ENCODE data around the gene ATP5ME.

The ATP5ME gene

GRCh38 chr4:664713-665231 lies 9.3 kb downstream of the ATP5ME start:
- DNase-seq, result no peak
- no peak overlapping the region for H3K4me3 ChIP-seq (ENCODE audit: low read depth, low read length)
- H3K27me3 ChIP-seq (replicated peaks), result peaks cover 4% of the 10 kb centered on the region
- H3K27ac ChIP-seq, result no peak overlapping the region
- H3K36me3 ChIP-seq (replicated peaks), result no peaks in the 10 kb centered on the region
- in situ Hi-C loops (cut with HindIII; ENCODE audit: low pct_ligation_motif_present, low sequenced_read_pairs), result no loop called here
- TF ChIP-seq, protein P1, sequence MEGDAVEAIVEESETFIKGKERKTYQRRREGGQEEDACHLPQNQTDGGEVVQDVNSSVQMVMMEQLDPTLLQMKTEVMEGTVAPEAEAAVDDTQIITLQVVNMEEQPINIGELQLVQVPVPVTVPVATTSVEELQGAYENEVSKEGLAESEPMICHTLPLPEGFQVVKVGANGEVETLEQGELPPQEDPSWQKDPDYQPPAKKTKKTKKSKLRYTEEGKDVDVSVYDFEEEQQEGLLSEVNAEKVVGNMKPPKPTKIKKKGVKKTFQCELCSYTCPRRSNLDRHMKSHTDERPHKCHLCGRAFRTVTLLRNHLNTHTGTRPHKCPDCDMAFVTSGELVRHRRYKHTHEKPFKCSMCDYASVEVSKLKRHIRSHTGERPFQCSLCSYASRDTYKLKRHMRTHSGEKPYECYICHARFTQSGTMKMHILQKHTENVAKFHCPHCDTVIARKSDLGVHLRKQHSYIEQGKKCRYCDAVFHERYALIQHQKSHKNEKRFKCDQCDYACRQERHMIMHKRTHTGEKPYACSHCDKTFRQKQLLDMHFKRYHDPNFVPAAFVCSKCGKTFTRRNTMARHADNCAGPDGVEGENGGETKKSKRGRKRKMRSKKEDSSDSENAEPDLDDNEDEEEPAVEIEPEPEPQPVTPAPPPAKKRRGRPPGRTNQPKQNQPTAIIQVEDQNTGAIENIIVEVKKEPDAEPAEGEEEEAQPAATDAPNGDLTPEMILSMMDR (IDR thresholded peaks at IDR 0.05; ENCODE audit: low read depth, low read length, missing control alignments), result no peak

DNA sequence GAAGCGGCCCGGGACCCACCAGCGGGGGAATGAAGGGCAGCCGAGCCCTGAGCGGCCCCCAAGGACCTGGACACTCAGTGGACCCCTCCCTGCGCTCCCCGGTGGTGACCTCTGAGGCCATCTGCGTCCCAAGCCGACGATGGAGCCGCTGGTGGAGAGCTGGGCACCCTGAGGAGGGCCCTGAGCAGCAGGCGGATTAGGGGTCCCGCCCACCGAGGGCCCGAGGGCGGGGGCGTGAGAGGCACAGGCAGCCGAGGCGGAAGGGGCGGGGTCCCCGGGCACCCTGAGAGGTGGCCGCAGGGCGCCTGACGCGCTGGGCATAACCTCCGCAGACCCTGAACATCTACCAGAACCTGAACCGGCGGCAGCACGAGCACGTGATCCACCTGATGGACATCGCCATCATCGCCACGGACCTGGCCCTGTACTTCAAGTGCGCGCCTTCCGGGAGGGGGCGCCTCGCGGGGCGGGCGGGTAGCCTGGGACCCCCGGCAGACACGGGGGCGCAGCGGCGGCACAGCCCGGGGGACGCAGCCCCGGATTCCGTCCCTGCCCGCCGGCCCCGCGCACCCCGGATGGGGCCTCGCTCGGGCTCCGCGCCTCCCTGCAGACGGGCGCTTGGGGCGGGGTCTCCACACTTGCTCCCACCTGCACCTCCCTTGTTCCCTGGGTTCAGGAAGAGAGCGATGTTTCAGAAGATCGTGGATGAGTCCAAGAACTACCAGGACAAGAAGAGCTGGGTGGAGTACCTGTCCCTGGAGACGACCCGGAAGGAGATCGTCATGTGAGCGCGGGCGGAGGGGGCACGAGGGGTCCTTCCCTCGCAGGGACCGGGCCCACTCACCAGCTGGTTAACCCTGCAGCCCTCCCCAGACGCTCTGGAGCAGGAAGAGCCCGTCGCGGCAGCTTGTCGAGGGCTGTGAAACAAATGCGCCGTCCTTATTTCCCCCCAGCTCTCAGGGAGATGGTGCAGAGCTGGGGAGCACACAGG lies 10.3 kb downstream of the ATP5ME start:
- TF ChIP-seq, protein P1 (IDR thresholded peaks at IDR 0.05; ENCODE audit: low read depth, low read length, missing control alignments), result no peak
- DNase-seq, result no peak
- in situ Hi-C loops (cut with HindIII; ENCODE audit: low pct_ligation_motif_present, low sequenced_read_pairs), result no loop called here
- Histone ChIP-seq H3K4me3 (ENCODE audit: low read depth, low read length) (peak overlapping the region; percentile 33), H3K36me3 (replicated peaks) (no peaks in the 10 kb centered on the region), H3K27me3 (replicated peaks) (peaks cover 4% of the 10 kb centered on the region), H3K27ac (no peak overlapping the region)

GRCh38 chr4:663046-663437 lies 11.0 kb downstream of the ATP5ME start:
- no peak for DNase-seq
- in situ Hi-C loops (cut with HindIII; ENCODE audit: low pct_ligation_motif_present, low sequenced_read_pairs), result no loop called here
- Histone ChIP-seq H3K36me3 (replicated peaks) (no peaks in the 10 kb centered on the region), H3K4me3 (ENCODE audit: low read depth, low read length) (no peak overlapping the region), H3K27me3 (replicated peaks) (peaks cover 4% of the 10 kb centered on the region), H3K27ac (no peak overlapping the region)
- TF ChIP-seq, protein P1 (IDR thresholded peaks at IDR 0.05; ENCODE audit: low read depth, low read length, missing control alignments), result no peak

DNA sequence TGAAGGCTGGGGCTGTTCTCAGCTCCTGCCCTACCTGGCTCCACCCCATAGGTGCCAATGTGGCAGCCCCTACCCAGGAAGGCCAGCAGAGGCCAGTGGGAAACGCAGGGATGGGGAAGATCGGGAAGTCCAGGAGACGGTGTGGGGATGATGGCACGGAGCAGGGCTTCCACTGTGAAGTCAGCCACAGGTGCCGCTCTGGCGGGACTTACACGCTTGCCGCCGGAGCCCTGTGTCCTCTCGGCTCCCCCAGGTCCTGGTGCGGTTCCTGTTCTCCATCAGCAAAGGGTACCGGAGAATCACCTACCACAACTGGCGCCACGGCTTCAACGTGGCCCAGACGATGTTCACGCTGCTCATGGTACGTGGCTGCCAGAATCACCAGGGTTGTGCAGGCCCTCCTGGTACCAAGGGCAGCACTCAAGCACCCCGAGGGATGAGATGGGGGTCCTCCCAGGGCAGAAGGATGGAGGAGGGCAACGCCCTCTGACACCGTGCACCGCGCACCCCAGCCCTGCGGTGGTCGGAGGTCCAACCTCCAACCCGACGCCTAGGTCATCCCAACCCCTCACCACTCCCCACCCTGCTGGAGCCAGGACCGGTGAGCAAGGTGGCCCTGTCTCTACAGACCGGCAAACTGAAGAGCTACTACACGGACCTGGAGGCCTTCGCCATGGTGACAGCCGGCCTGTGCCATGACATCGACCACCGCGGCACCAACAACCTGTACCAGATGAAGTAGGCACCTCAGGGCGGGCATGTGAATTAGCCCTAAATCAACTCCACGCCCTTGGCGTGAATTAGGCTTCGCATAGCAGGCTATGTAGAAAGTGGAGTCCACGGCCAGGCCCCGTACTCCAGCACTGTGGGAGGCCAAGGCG lies 12.0 kb downstream of the ATP5ME start:
- Histone ChIP-seq H3K36me3 (replicated peaks) (no peaks in the 10 kb centered on the region), H3K27ac (no peak overlapping the region), H3K4me3 (ENCODE audit: low read depth, low read length) (no peak overlapping the region), H3K27me3 (replicated peaks) (peaks cover 4% of the 10 kb centered on the region)
- TF ChIP-seq, protein P1 (IDR thresholded peaks at IDR 0.05; ENCODE audit: low read depth, low read length, missing control alignments), result no peak
- no peak for DNase-seq
- in situ Hi-C loops (cut with HindIII; ENCODE audit: low pct_ligation_motif_present, low sequenced_read_pairs), result no loop called here

DNA sequence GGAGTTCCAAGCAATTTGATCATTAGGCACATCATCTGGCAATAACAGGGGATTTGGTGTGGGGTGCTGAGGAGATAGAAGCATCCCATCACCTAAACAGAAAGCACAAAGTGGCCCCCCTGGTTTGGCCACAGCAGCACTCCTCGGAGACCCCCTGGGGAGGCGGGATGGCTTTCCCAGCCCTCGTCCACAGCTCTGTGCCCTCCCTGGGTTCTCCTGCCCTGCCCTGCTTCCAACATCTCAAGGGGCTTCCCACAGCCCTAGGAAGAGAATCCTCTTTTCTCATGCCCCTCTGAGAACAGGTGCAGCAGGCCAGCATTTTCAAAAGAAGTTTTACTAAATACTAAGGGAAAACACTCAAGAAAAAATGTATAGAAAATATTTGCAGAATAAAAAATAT lies 12.8 kb downstream of the ATP5ME start:
- in situ Hi-C loops (cut with HindIII; ENCODE audit: low pct_ligation_motif_present, low sequenced_read_pairs), result no loop called here
- no peak for DNase-seq
- Histone ChIP-seq H3K27ac (no peak overlapping the region), H3K4me3 (ENCODE audit: low read depth, low read length) (no peak overlapping the region), H3K36me3 (replicated peaks) (no peaks in the 10 kb centered on the region), H3K27me3 (replicated peaks) (peaks cover 4% of the 10 kb centered on the region)
- TF ChIP-seq, protein P1 (IDR thresholded peaks at IDR 0.05; ENCODE audit: low read depth, low read length, missing control alignments), result no peak
